Measurements from ENCODE around the gene RAB19.

RAB19 gene

GRCh38 chr7:140390034-140390433 lies 13.8 kb upstream of the RAB19 start:
- Histone ChIP-seq H3K4me3 (ENCODE audit: low read depth, low read length) (no peak overlapping the region), H3K4me1 (ENCODE audit: control insufficient read depth, insufficient read depth, low read length) (peaks cover 3% of the 10 kb centered on the region; the same call in 1 of the 2 replicates), H3K27ac (ENCODE audit: extremely low read depth, low read depth, low read length) (no peak overlapping the region), H3K9me3 (ENCODE audit: control insufficient read depth, insufficient read depth, low read depth, low read length) (no peaks in the 10 kb centered on the region), H3K36me3 (ENCODE audit: control insufficient read depth in 2 of 2, insufficient read depth in 1 of 2, low read length in 2 of 2) (no peaks in the 10 kb centered on the region; a peak in 1 of 3 replicates)
- ChIA-PET POLR2A (interaction anchor here (0.6 kb wide), 1 partner anchor 13 kb away, joined by 5 read pairs; no protein-coding TSS in a partner anchor), CTCF (interaction anchor here (1.0 kb wide), 1 partner anchor 19 kb away, joined by 4 read pairs; no protein-coding TSS in a partner anchor)
- TF ChIP-seq ZFHX2 (tag by site-specific recombination; conservative IDR thresholded peaks at IDR 0.05) (peak; percentile 82), ZNF639 (tag by site-specific recombination; IDR thresholded peaks at IDR 0.05) (no peak), ZNF510 (tag by site-specific recombination; IDR thresholded peaks at IDR 0.05; ENCODE audit: insufficient replicate concordance) (no peak), IKZF3 (tag by site-specific recombination; IDR thresholded peaks at IDR 0.05) (no peak), ZNF664 (tag by site-specific recombination; IDR thresholded peaks at IDR 0.05) (no peak), ZNF747 (tag by site-specific recombination; IDR thresholded peaks at IDR 0.05) (no peak), EGR2 (tag by site-specific recombination; IDR thresholded peaks at IDR 0.05; ENCODE audit: low read depth) (peak; percentile 91)

GRCh38 chr7:140390466-140391190 lies 13.2 kb upstream of the RAB19 start:
- ChIA-PET CTCF (interaction anchor here (0.6 to 1.0 kb wide), 2 partner anchors 19 to 90 kb away, joined by 3 to 4 read pairs; no protein-coding TSS in a partner anchor), POLR2A (interaction anchor here (0.6 kb wide), 1 partner anchor 13 kb away, joined by 5 read pairs; no protein-coding TSS in a partner anchor)

DNA sequence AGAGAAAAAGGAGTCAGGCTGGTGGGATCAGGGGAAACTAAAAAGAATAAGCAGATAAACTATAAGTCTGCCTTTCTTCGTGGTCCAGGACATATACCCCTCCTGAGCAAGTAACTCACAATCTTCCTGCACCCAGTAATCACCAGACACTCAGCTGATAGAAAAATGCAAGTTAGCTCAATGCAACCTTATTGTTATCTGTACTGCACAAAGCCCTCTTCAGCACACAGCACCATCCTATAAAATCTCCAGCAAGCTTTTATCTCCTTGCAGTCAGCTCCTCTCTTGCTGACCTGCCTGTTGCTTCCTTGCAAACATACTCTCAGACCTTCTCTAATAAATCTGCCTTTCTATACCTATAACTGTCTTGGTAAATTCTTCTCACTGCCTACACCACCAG lies 12.2 kb upstream of the RAB19 start:
- peaks cover 3% of the 10 kb centered on the region for H3K4me1 ChIP-seq (ENCODE audit: control insufficient read depth, insufficient read depth, low read length)
- no peak overlapping the region for H3K27ac ChIP-seq (ENCODE audit: extremely low read depth, low read depth, low read length)
- no peaks in the 10 kb centered on the region for H3K9me3 ChIP-seq (ENCODE audit: control insufficient read depth, insufficient read depth, low read depth, low read length)
- H3K36me3 ChIP-seq (ENCODE audit: control insufficient read depth in 2 of 2, insufficient read depth in 1 of 2, low read length in 2 of 2) = no peaks in the 10 kb centered on the region; a peak in 1 of 3 replicates
- H3K4me3 ChIP-seq (ENCODE audit: low read depth, low read length) = no peak overlapping the region
- POLR2A ChIA-PET = interaction anchor here (0.6 kb wide), 1 partner anchor 83 kb away, joined by 3 read pairs; no protein-coding TSS in a partner anchor
- CTCF ChIA-PET = no interaction called here
- TF ChIP-seq ATF2 (tag by site-specific recombination; IDR thresholded peaks at IDR 0.05; ENCODE audit: low read depth) (no peak), ZNF529 (tag by site-specific recombination; IDR thresholded peaks at IDR 0.05; ENCODE audit: insufficient replicate concordance) (no peak), ZEB2 (tag by site-specific recombination; IDR thresholded peaks at IDR 0.05) (no peak), ZNF292 (tag by site-specific recombination; IDR thresholded peaks at IDR 0.05; ENCODE audit: borderline replicate concordance, low read depth) (no peak), ZNF133 (tag by site-specific recombination; IDR thresholded peaks at IDR 0.05) (no peak), SCRT2 (tag by site-specific recombination; IDR thresholded peaks at IDR 0.05) (peak; percentile 91), ZBTB1 (tag by site-specific recombination; IDR thresholded peaks at IDR 0.05) (no peak), SCRT1 (tag by site-specific recombination; IDR thresholded peaks at IDR 0.05; ENCODE audit: borderline replicate concordance) (peak; percentile 81), ZNF585B (tag by site-specific recombination; IDR thresholded peaks at IDR 0.05) (no peak), ZNF555 (tag by site-specific recombination; conservative IDR thresholded peaks at IDR 0.05) (no peak), ZNF707 (tag by site-specific recombination; IDR thresholded peaks at IDR 0.05) (no peak), ZNF10 (tag by site-specific recombination; IDR thresholded peaks at IDR 0.05) (no peak), ZNF157 (tag by site-specific recombination; IDR thresholded peaks at IDR 0.05) (no peak), ZNF837 (tag by site-specific recombination; IDR thresholded peaks at IDR 0.05) (no peak)
- TF ChIP-seq, protein P1, sequence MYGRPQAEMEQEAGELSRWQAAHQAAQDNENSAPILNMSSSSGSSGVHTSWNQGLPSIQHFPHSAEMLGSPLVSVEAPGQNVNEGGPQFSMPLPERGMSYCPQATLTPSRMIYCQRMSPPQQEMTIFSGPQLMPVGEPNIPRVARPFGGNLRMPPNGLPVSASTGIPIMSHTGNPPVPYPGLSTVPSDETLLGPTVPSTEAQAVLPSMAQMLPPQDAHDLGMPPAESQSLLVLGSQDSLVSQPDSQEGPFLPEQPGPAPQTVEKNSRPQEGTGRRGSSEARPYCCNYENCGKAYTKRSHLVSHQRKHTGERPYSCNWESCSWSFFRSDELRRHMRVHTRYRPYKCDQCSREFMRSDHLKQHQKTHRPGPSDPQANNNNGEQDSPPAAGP (tag by site-specific recombination; IDR thresholded peaks at IDR 0.05) = no peak
- TF ChIP-seq, protein P2, sequence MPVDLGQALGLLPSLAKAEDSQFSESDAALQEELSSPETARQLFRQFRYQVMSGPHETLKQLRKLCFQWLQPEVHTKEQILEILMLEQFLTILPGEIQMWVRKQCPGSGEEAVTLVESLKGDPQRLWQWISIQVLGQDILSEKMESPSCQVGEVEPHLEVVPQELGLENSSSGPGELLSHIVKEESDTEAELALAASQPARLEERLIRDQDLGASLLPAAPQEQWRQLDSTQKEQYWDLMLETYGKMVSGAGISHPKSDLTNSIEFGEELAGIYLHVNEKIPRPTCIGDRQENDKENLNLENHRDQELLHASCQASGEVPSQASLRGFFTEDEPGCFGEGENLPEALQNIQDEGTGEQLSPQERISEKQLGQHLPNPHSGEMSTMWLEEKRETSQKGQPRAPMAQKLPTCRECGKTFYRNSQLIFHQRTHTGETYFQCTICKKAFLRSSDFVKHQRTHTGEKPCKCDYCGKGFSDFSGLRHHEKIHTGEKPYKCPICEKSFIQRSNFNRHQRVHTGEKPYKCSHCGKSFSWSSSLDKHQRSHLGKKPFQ (tag by site-specific recombination; IDR thresholded peaks at IDR 0.05) = no peak

More at GRCh38 chr7:140390466-140391190, 13.2 kb upstream of the RAB19 start:
- no peaks in the 10 kb centered on the region; a peak in 1 of 3 replicates for H3K36me3 ChIP-seq (ENCODE audit: control insufficient read depth in 2 of 2, insufficient read depth in 1 of 2, low read length in 2 of 2)
- no peaks in the 10 kb centered on the region for H3K9me3 ChIP-seq (ENCODE audit: control insufficient read depth, insufficient read depth, low read depth, low read length)
- H3K4me1 ChIP-seq (ENCODE audit: control insufficient read depth, insufficient read depth, low read length) = no peaks in the 10 kb centered on the region; the same call in 1 of the 2 replicates
- TF ChIP-seq ZNF791 (tag by site-specific recombination; IDR thresholded peaks at IDR 0.05) (no peak), ZNF10 (tag by site-specific recombination; IDR thresholded peaks at IDR 0.05) (no peak), ZNF394 (tag by site-specific recombination; IDR thresholded peaks at IDR 0.05; ENCODE audit: borderline replicate concordance) (no peak), KLF8 (tag by site-specific recombination; IDR thresholded peaks at IDR 0.05) (no peak), MEIS1 (CRISPR knock-in tag; IDR thresholded peaks at IDR 0.05; ENCODE audit: borderline replicate concordance) (no peak), PRDM1 (tag by site-specific recombination; IDR thresholded peaks at IDR 0.05) (peak; percentile 43)
- no peak overlapping the region for H3K27ac ChIP-seq (ENCODE audit: extremely low read depth, low read depth, low read length)
- no peak overlapping the region for H3K4me3 ChIP-seq (ENCODE audit: low read depth, low read length)

All from HEK293 (cell line).